HepG2 (cell line): ENCODE data around the gene PMS2. TPM values are rescaled to one million over a fixed set of nuclear protein-coding genes. Genes with fewer than 3 reads are reported as not detected.

Experiments used
- BCL6 ChIP-seq: IDR thresholded peaks from 2 replicates; pipeline ENCODE4 v1.6.1; 2016; ENCODE audit warnings: missing genetic modification reagents, missing compliant biosample characterization
- CEBPB ChIP-seq: IDR thresholded peaks from 2 replicates; pipeline ENCODE4 v1.6.1; 2011; ENCODE audit warnings: low read depth, low read length, improper control_type of control experiment, borderline replicate concordance
- CEBPG ChIP-seq: IDR thresholded peaks from 2 replicates; pipeline ENCODE4 v1.6.1; 2016
- CREB1 ChIP-seq, 2 experiments: fragments of 450-650 bp in 1 of 2; IDR thresholded peaks; 2 replicates each; pipeline ENCODE4 v1.6.1; 2016 to 2017; ENCODE audit warnings: control low read depth in 1 of 2, mild to moderate bottlenecking in 1 of 2, missing compliant biosample characterization in 1 of 2, missing genetic modification characterization in 1 of 2
- GATAD1 ChIP-seq: IDR thresholded peaks from 2 replicates; pipeline ENCODE4 v1.6.1; 2016; ENCODE audit warnings: missing genetic modification reagents, missing compliant biosample characterization
- KDM1A ChIP-seq: IDR thresholded peaks from 2 replicates; pipeline ENCODE4 v1.6.1; 2016; ENCODE audit warnings: missing compliant biosample characterization
- MED13 ChIP-seq: sonication (generic); formaldehyde crosslinking; IDR thresholded peaks from 2 replicates; pipeline ENCODE4 v1.5.0; 2020; ENCODE audit warnings: missing genetic modification reagents
- MNT ChIP-seq: fragments of 450-650 bp; IDR thresholded peaks from 2 replicates; pipeline ENCODE4 v1.6.1; 2016
- MYNN ChIP-seq: sonication (generic); formaldehyde crosslinking; IDR thresholded peaks from 2 replicates; pipeline ENCODE4 v1.4.0; 2020; ENCODE audit warnings: mild to moderate bottlenecking, low read depth, missing genetic modification reagents
- NR2F2 ChIP-seq: IDR thresholded peaks from 2 replicates; pipeline ENCODE4 v1.6.1; 2012; ENCODE audit warnings: low read depth, inconsistent platforms, borderline replicate concordance
- PLSCR1 ChIP-seq: sonication (generic); formaldehyde crosslinking; IDR thresholded peaks from 2 replicates; pipeline ENCODE4 v1.5.0; 2020; ENCODE audit warnings: missing genetic modification reagents, mild to moderate bottlenecking, borderline replicate concordance
- SMAD9 ChIP-seq: sonication (generic); formaldehyde crosslinking; IDR thresholded peaks from 2 replicates; pipeline ENCODE4 v1.5.1; 2020; ENCODE audit warnings: mild to moderate bottlenecking, missing genetic modification reagents
- SPEN ChIP-seq: sonication (generic); formaldehyde crosslinking; IDR thresholded peaks from 2 replicates; pipeline ENCODE4 v1.5.1; 2020; ENCODE audit warnings: low read depth, mild to moderate bottlenecking, missing genetic modification reagents
- SYNCRIP ChIP-seq: fragments of 200-400 bp; formaldehyde crosslinking; IDR thresholded peaks from 2 replicates; pipeline ENCODE4 v1.6.1; 2018; ENCODE audit warnings: mild to moderate bottlenecking, low read depth, low read length; ENCODE audit not compliant: insufficient read depth
- U2AF1 ChIP-seq: fragments of 200-400 bp; formaldehyde crosslinking; optimal IDR thresholded peaks from 2 replicates; pipeline ENCODE3; 2017; ENCODE audit warnings: mild to moderate bottlenecking, low read depth, low read length
- ZFP36 ChIP-seq: fragments of 150-350 bp; IDR thresholded peaks from 2 replicates; pipeline ENCODE4 v1.6.1; 2018; ENCODE audit warnings: borderline replicate concordance, low read length, low read depth; ENCODE audit not compliant: partially characterized antibody
- ZNF264 ChIP-seq: sonication (generic); formaldehyde crosslinking; IDR thresholded peaks from 2 replicates; pipeline ENCODE4 v1.4.0; 2020; ENCODE audit warnings: missing genetic modification reagents
- ZNF292 ChIP-seq: sonication (generic); formaldehyde crosslinking; IDR thresholded peaks from 2 replicates; pipeline ENCODE4 v1.8.1; 2022; ENCODE audit warnings: mild to moderate bottlenecking, low read depth, missing genetic modification reagents, borderline replicate concordance
- ZNF329 ChIP-seq: sonication (generic); formaldehyde crosslinking; IDR thresholded peaks from 2 replicates; pipeline ENCODE4 v1.9.0; 2021; ENCODE audit warnings: low read depth, mild to moderate bottlenecking, missing genetic modification reagents
- ZNF746 ChIP-seq: sonication (generic); formaldehyde crosslinking; IDR thresholded peaks from 2 replicates; pipeline ENCODE4 v1.8.0; 2022; ENCODE audit warnings: mild to moderate bottlenecking, missing genetic modification reagents
- ZNF83 ChIP-seq: sonication (generic); formaldehyde crosslinking; IDR thresholded peaks from 2 replicates; pipeline ENCODE4 v1.4.0; 2020; ENCODE audit warnings: missing genetic modification reagents, mild to moderate bottlenecking, borderline replicate concordance
- ZSCAN22 ChIP-seq: sonication (generic); formaldehyde crosslinking; IDR thresholded peaks from 2 replicates; pipeline ENCODE4 v1.4.0; 2020; ENCODE audit warnings: mild to moderate bottlenecking, missing genetic modification reagents
- polyA plus RNA-seq, 8 experiments: library from polyadenylated mRNA; depleted of rRNA in 3 of 8; stranded (reverse) in 7 of 8; unstranded in 1 of 8; fragments of >200 nt; fragmentation: Illumina TruSeq in 4 of 8; extraction: Trizol in 4 of 8; gene quantifications; 2 replicates each; pipeline versions ENCODE4 v1.2.1 to v1.2.3, GENCODE V29; 2011 to 2016; ENCODE audit warnings: low read depth in 4 of 8, missing spikeins in 1 of 8, mixed read lengths in 1 of 8; ENCODE audit not compliant: insufficient read depth in 1 of 8
- total RNA-seq, 5 experiments: library from RNA; depleted of rRNA; stranded (reverse); fragments of >200 nt; fragmentation: Illumina TruSeq; extraction: Trizol; gene quantifications; 2 replicates each; pipeline ENCODE4 v1.2.3, GENCODE V29; 2016; ENCODE audit warnings: low read depth in 1 of 5
- TF ChIP-seq, protein P1 (sequence below): sonication (generic); formaldehyde crosslinking; IDR thresholded peaks from 2 replicates; pipeline ENCODE4 v1.8.0; 2022; ENCODE audit warnings: low read depth, missing genetic modification reagents
- TF ChIP-seq, protein P2 (sequence below): sonication (generic); formaldehyde crosslinking; IDR thresholded peaks from 2 replicates; pipeline ENCODE4 v1.8.0; 2022; ENCODE audit warnings: mild to moderate bottlenecking, missing genetic modification reagents; ENCODE audit not compliant: insufficient replicate concordance
- TF ChIP-seq, protein P3 (sequence below): sonication (generic); formaldehyde crosslinking; IDR thresholded peaks from 2 replicates; pipeline ENCODE4 v1.4.0; 2020; ENCODE audit warnings: low read depth, mild to moderate bottlenecking, missing genetic modification reagents

Gene PMS2
- total and polyA plus RNA-seq, 2 of the 13 experiments (the other 11 are each of a cell fraction or from before 2014, with no cell fraction given), result 6.3 to 11.4 TPM

DNA sequence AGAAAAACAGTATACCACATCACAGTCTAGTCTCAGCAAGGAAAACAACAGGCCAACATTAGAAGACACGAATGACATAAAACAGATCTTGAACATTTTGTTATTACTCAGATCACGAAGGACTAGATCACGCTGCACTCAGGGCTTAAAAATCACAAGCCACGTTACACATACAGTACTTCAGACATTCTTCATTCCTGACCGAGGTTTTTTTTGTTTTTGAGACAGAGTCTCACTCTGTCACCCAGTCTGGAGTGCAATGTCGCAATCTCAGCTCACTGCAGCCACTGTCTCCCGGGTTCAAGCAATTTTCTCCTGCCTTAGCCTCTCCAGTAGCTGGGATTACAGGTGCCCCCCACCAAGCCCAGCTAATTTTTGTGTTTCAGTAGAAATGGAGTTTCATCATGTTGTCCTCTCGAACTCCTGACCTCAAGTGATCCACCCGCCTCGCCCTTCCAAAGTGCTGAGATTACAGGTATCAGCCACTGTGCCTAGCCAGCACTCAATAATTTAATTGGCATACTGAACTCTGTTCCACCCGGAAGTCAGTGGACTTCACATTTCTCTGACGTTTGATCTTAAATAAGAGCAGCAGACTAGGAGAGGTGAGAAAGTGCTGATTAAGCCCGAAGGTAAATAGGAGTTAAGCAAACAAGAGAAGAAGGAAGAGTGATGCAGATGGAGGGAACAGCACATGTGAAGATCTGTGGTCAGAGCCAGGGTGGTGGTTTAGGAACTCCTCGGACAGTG is 3.7 kb upstream of the PMS2 start (continued):
- no peak for TF ChIP-seq MNT
- no peak for TF ChIP-seq MED13 (CRISPR knock-in tag)
- no peak for TF ChIP-seq SYNCRIP
- no peak for TF ChIP-seq CREB1 (IDR thresholded peaks at IDR 0.05)
- TF ChIP-seq CREB1 (CRISPR knock-in tag; IDR thresholded peaks at IDR 0.05), result peak; percentile 51
- TF ChIP-seq SMAD9, result no peak
- TF ChIP-seq, protein P1, sequence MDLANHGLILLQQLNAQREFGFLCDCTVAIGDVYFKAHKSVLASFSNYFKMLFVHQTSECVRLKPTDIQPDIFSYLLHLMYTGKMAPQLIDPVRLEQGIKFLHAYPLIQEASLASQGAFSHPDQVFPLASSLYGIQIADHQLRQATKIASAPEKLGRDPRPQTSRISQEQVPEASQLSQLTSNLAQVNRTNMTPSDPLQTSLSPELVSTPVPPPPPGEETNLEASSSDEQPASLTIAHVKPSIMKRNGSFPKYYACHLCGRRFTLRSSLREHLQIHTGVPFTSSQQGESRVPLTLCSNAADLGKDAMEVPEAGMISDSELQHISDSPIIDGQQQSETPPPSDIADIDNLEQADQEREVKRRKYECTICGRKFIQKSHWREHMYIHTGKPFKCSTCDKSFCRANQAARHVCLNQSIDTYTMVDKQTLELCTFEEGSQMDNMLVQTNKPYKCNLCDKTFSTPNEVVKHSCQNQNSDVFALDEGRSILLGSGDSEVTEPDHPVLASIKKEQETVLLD (CRISPR knock-in tag), result no peak
- TF ChIP-seq GATAD1, result no peak
- no peak for TF ChIP-seq ZSCAN22 (CRISPR knock-in tag)
- TF ChIP-seq ZNF746, result no peak
- TF ChIP-seq ZNF329, result no peak
- no peak for TF ChIP-seq SPEN
- no peak for TF ChIP-seq U2AF1
- TF ChIP-seq NR2F2, result no peak
- TF ChIP-seq, protein P2, sequence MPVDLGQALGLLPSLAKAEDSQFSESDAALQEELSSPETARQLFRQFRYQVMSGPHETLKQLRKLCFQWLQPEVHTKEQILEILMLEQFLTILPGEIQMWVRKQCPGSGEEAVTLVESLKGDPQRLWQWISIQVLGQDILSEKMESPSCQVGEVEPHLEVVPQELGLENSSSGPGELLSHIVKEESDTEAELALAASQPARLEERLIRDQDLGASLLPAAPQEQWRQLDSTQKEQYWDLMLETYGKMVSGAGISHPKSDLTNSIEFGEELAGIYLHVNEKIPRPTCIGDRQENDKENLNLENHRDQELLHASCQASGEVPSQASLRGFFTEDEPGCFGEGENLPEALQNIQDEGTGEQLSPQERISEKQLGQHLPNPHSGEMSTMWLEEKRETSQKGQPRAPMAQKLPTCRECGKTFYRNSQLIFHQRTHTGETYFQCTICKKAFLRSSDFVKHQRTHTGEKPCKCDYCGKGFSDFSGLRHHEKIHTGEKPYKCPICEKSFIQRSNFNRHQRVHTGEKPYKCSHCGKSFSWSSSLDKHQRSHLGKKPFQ (CRISPR knock-in tag), result no peak
- no peak for TF ChIP-seq BCL6 (CRISPR knock-in tag)
- no peak for TF ChIP-seq MYNN (CRISPR knock-in tag)
- TF ChIP-seq PLSCR1 (CRISPR knock-in tag), result no peak
- peak; percentile 89 for TF ChIP-seq CEBPG (CRISPR knock-in tag)
- peak; percentile 89 for TF ChIP-seq CEBPB
- no peak for TF ChIP-seq ZNF264
- TF ChIP-seq ZNF83, result no peak
- no peak for TF ChIP-seq KDM1A (CRISPR knock-in tag)
- TF ChIP-seq, protein P3, sequence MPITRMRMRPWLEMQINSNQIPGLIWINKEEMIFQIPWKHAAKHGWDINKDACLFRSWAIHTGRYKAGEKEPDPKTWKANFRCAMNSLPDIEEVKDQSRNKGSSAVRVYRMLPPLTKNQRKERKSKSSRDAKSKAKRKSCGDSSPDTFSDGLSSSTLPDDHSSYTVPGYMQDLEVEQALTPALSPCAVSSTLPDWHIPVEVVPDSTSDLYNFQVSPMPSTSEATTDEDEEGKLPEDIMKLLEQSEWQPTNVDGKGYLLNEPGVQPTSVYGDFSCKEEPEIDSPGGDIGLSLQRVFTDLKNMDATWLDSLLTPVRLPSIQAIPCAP (CRISPR knock-in tag), result no peak
- no peak for TF ChIP-seq ZFP36
- TF ChIP-seq ZNF292 (CRISPR knock-in tag), result no peak
